ENCODE data around the gene CPSF2.

- no peak for TF ChIP-seq CTCF (IDR thresholded peaks at IDR 0.05; ENCODE audit: low read length)
- no peak for TF ChIP-seq EZH2 (IDR thresholded peaks at IDR 0.05; ENCODE audit: borderline replicate concordance, low read length)
These were observed 22.0 kb upstream of the CPSF2 start for GRCh38 chr14:92099802-92100201.

Measured in OCI-LY1 (cell line).